Measurements from ENCODE around the gene COG2. TPM values are rescaled to one million over a fixed set of nuclear protein-coding genes. Genes with fewer than 3 reads are reported as not detected.
A peak's percentile ranks its signal among the peaks of the same experiment; 100 is the strongest.

The COG2 gene
- total and polyA plus RNA-seq, 2 of the 13 experiments (the other 11 are each of a cell fraction or from before 2014, with no cell fraction given): 16.8 to 36.3 TPM

- TF ChIP-seq HNF1B (CRISPR knock-in tag; IDR thresholded peaks at IDR 0.05): peak; percentile 89
- TF ChIP-seq GZF1 (CRISPR knock-in tag; IDR thresholded peaks at IDR 0.05): no peak
- peak; percentile 95 for TF ChIP-seq ZSCAN29 (CRISPR knock-in tag; conservative IDR thresholded peaks at IDR 0.05)
- TF ChIP-seq HHEX (CRISPR knock-in tag; IDR thresholded peaks at IDR 0.05): peak; percentile 75; the same call in 1 of the 2 replicates
- TF ChIP-seq ERF (CRISPR knock-in tag; IDR thresholded peaks at IDR 0.05): peak; percentile 82
- TF ChIP-seq NFKBIZ (CRISPR knock-in tag; IDR thresholded peaks at IDR 0.05): peak; percentile 85
- TF ChIP-seq ZNF546 (CRISPR knock-in tag; conservative IDR thresholded peaks at IDR 0.05): no peak
- TF ChIP-seq SCMH1 (CRISPR knock-in tag; IDR thresholded peaks at IDR 0.05; ENCODE audit: borderline replicate concordance): no peak
- peak; percentile 91 for TF ChIP-seq ZBED4 (CRISPR knock-in tag; IDR thresholded peaks at IDR 0.05; ENCODE audit: borderline replicate concordance)
- no peak for TF ChIP-seq MLLT10 (CRISPR knock-in tag; IDR thresholded peaks at IDR 0.05)
- peak; percentile 62 for TF ChIP-seq RBFOX2 (IDR thresholded peaks at IDR 0.05; ENCODE audit: low read depth, low read length)
- TF ChIP-seq IRF2 (CRISPR knock-in tag; IDR thresholded peaks at IDR 0.05): peak; percentile 96
- 0 out of 2 replicates have a peak, but pooled peaks have one; percentile 60 for TF ChIP-seq ZNF800 (CRISPR knock-in tag; IDR thresholded peaks at IDR 0.05)
- TF ChIP-seq AGO2 (optimal IDR thresholded peaks at IDR 0.05; ENCODE audit: low read depth, low read length): no peak
- peak; percentile 61; the same call in 1 of the 2 replicates for TF ChIP-seq ARNT2 (CRISPR knock-in tag; IDR thresholded peaks at IDR 0.05; ENCODE audit: low read depth)
- TF ChIP-seq SRF (IDR thresholded peaks at IDR 0.05; ENCODE audit: low read depth, low read length): 0 out of 2 replicates have a peak, but pooled peaks have one; percentile 22
- TF ChIP-seq GRHL1 (CRISPR knock-in tag; conservative IDR thresholded peaks at IDR 0.05): no peak
- no peak for TF ChIP-seq ZNF496 (CRISPR knock-in tag; IDR thresholded peaks at IDR 0.05; ENCODE audit: insufficient replicate concordance)
- TF ChIP-seq KMT2B (CRISPR knock-in tag; IDR thresholded peaks at IDR 0.05): no peak
Observed at GRCh38 chr1:230728710-230729392, 86.6 kb downstream of the COG2 start (continued).
